ENCODE measurements around the gene MARK3. TPM values are rescaled to one million over a fixed set of nuclear protein-coding genes. Genes with fewer than 3 reads are reported as not detected.

MARK3 gene
- total RNA-seq, 1 donor = 96.6 TPM

DNA sequence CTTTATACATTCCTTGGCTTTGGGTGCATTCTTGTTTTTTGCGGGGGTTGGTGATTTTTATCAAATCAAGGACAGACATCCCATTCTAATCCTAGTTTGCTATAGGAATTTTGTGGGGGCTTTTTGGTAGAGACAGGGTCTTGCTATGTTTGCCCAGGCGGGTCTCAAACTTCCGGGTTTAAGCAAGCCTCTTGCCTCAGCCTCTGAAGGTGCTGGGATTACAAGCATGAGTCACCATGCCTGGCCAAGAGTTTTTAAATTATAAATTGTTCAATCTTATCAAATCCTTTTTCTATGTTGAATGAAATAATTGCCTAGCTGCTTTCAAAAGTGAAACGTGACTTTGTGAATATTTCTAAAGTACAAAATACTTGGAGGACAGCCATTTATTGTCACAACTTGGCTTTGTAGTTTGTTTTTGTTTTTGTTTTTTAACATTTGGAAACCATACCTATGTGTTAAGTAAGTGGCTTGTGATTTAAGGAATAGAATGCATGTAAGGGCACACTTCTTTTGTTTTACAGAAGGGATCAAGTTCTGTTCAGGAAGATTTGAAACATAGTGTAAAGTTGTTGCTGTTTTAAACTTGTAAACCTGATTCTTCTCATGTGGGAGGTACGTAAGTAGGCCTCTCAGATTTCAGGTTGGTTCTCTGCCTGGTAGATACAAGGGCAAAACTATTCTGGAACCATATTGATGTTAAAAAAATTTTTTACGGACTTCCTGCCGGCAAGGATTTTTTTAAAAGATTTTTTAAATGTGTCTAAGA, 13.4 kb downstream of the MARK3 start:
- H3K4me1 ChIP-seq (ENCODE audit: insufficient read depth, low read length) = peaks cover 73% of the 10 kb centered on the region

DNA sequence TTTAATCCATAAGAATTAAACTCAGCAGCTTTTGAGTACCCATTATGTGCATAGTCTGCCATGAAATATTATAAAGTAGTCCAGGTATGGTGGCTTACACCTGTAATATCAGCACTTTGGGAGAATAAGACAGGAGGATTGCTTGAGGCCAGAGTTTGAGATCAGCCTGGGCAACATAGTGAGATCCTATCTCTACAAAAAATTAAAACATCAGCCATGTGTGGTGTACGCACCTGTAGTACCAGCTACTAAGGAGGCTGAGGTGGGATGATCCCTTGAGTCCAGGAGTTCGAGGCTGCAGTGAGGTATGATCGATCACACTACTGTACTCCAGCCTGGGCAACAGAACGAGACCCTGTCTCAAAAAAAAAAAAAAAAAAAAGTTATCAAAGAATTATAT, 15.3 kb downstream of the MARK3 start:
- H3K4me1 ChIP-seq (ENCODE audit: insufficient read depth, low read length) = peaks cover 62% of the 10 kb centered on the region
- no peaks in the 10 kb centered on the region for H3K27me3 ChIP-seq (ENCODE audit: insufficient read depth, low read length)
- H3K9me3 ChIP-seq (ENCODE audit: low read depth, low read length) = no peaks in the 10 kb centered on the region
- H3K4me3 ChIP-seq (ENCODE audit: low read length) = no peak overlapping the region

More for the DNA sequence above, 13.4 kb downstream of the MARK3 start:
- H3K4me3 ChIP-seq (ENCODE audit: low read length) = no peak overlapping the region
- H3K9me3 ChIP-seq (ENCODE audit: low read depth, low read length) = no peaks in the 10 kb centered on the region
- no peaks in the 10 kb centered on the region for H3K27me3 ChIP-seq (ENCODE audit: insufficient read depth, low read length)

DNA sequence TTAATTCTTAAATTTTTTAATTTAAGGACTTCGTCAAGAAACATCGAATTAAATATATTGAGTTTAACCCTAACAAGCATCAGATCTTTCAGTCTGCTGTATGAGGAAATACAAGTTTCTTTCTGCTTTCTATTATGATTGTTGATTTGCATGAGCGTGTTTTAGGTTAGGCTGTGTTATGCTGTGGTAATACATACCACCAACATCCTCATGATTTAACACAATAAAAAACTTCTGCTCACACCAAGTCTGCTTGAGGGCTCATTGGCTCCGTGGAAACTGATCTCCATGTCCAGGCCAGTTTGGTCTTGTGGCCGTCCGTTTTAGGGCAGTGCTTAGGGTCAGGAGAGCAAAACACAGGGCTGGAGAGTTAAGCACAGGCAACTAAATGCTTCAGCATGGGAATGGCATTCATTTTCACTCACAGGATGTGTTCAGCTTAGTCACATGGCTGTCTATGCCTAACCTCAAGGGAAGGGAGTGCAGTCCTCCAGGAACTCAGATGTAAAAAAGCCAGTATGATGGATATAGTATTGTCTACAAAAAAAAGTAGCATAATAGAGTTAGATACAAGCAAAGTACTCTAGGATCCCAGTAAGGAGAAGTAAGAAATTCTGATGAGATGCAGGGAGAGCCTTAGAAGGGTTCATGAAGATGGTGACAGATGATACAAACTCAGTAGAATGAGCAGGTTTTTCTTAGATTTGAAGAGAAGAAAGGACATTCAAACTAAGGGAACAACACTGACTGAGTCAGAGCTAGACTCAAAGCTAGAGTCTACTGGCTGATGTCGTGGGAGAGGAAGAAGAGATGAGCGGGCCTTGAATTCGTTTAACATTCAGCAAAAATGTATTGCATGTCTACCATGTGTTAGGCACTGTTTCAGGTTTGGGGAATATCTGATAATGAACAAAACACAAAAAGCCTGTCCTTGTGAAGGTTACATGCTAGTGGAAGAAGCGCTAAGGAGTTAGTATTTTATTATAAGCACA, 16.3 kb downstream of the MARK3 start:
- H3K4me3 ChIP-seq (ENCODE audit: low read length) = no peak overlapping the region
- no peaks in the 10 kb centered on the region for H3K27me3 ChIP-seq (ENCODE audit: insufficient read depth, low read length)
- H3K9me3 ChIP-seq (ENCODE audit: low read depth, low read length) = no peaks in the 10 kb centered on the region
- H3K4me1 ChIP-seq (ENCODE audit: insufficient read depth, low read length) = peaks cover 54% of the 10 kb centered on the region

DNA sequence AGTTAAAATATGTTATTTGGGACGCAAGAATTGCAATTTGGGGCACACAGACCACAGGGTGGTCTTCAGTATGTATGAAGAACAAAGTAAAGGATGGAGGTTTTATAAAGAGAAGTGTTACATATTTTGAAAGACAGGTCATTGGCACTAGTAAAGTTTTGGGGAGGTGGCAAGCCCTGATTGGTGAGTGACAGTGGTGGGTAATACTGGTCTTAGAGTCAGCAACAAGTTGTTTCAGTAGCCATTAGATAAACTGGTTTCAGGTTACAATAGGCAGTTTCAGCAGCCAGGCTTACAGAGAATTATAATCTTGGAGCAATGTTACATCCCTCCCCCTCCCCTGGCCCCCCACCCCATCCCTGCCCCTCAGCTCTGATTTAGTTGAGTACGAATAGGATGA, 17.5 kb downstream of the MARK3 start:
- Histone ChIP-seq H3K27me3 (ENCODE audit: insufficient read depth, low read length) (no peaks in the 10 kb centered on the region), H3K9me3 (ENCODE audit: low read depth, low read length) (no peaks in the 10 kb centered on the region), H3K4me1 (ENCODE audit: insufficient read depth, low read length) (peaks cover 52% of the 10 kb centered on the region), H3K4me3 (ENCODE audit: low read length) (no peak overlapping the region)

DNA sequence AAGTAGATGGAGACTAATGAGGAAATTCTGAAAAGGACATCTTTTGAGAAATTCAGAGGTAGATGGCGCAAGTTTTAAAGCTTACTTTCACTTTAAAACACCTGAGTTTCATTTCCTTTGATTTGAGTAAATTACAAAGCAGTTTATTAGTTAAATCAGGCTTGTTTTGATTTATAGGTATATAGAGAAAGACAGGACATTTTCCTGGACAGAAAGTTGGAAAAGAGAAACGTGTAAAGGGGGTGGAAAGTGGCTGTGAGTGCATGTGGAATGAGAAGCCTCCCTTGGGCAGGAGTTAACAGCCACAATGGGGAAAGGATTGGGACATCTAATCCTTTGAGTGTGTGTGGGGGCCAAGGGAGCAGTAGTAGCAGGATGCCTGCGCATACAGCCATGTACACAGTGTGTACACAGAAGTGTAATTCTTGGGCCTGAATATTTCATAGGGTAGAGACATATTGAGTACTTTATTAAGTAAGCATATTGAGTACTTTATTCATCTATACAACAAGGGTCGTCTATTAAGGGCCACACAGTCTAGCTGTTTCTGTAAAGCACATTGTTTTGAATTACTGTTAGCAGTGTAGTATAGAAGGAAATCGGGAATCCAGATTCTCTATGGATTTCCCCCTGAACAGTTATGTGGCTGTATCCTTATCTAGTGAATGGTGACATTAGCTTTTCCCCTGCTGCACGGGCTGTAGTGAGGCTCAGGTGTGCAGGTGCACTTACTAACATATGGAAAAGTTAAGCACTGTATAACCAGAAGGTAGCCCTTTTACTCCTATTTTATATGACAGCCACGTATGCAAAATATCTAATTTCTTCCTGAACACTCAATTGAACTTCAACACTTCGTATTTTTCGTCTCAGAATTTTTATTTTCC, 19.1 kb downstream of the MARK3 start:
- peaks cover 43% of the 10 kb centered on the region for H3K4me1 ChIP-seq (ENCODE audit: insufficient read depth, low read length)

DNA sequence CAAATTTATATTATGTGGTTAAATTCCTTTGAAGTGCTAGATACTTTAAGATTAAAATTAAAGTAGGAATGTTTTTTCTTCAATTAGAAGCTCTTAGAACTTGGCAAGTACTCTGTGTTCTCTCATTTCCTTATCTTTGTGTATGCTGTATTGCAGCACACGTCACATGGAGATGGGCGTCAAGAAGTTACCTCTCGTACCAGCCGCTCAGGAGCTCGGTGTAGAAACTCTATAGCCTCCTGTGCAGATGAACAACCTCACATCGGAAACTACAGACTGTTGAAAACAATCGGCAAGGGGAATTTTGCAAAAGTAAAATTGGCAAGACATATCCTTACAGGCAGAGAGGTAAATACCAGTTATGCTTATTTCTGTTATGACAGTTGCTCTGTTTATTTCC, 19.7 kb downstream of the MARK3 start:
- Histone ChIP-seq H3K4me3 (ENCODE audit: low read length) (no peak overlapping the region), H3K27me3 (ENCODE audit: insufficient read depth, low read length) (no peaks in the 10 kb centered on the region), H3K9me3 (ENCODE audit: low read depth, low read length) (no peaks in the 10 kb centered on the region), H3K4me1 (ENCODE audit: insufficient read depth, low read length) (peaks cover 36% of the 10 kb centered on the region)

More for the DNA sequence above, 19.1 kb downstream of the MARK3 start:
- Histone ChIP-seq H3K4me3 (ENCODE audit: low read length) (no peak overlapping the region), H3K27me3 (ENCODE audit: insufficient read depth, low read length) (no peaks in the 10 kb centered on the region), H3K9me3 (ENCODE audit: low read depth, low read length) (no peaks in the 10 kb centered on the region)

DNA sequence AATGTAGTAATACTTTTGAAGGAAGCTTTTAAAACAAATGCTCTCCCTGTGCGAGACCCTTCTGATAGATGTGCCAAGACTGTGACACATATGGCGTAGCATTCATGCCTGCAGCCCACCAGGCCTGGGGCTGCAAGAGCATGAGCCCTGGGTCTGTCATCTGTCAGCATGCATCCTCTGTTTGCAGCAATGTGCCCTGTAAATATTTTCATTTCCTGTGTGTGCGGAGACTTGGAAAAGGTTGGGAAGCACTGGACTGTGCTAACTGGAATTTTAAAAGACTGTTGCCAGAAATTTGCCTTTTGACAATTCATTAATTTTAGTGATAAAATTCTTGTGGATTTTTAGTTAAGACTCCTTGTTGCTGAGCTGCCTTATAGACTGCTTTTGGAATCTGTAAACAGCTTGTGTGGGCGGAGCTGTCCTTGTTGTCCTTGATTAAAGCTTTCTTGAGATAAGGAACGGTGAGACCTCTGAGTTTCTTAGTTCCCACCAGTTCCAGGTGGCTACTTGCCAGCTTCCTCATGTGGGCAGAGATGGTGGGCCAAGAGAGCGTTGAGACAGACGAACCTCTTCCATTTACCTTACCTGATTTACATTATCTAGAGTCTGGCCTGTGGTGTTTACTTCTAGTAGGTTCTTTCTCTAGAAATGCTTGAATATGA, 23.4 kb downstream of the MARK3 start:
- peaks cover 9% of the 10 kb centered on the region for H3K4me1 ChIP-seq (ENCODE audit: insufficient read depth, low read length)
- no peaks in the 10 kb centered on the region for H3K27me3 ChIP-seq (ENCODE audit: insufficient read depth, low read length)
- H3K4me3 ChIP-seq (ENCODE audit: low read length) = no peak overlapping the region
- H3K9me3 ChIP-seq (ENCODE audit: low read depth, low read length) = no peaks in the 10 kb centered on the region

DNA sequence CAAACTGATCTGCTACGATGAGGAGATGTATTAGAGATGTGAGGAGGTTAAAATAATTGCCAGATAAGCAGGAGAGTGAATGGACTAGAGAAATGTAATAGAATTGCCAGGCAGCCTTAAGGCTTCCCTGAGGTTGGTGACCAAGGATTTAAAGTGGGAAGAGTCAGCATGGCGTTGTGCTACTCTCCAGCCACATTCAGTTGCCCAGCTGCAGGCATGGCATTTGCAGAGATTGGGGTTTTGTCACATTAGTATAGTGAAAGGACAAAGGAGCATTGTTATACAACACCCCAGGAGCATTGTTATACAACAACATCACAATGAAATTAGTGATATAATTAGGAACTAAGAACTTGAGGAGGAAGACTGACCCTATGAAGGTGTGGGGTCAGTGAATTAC, 31.7 kb downstream of the MARK3 start:
- Histone ChIP-seq H3K9me3 (ENCODE audit: low read depth, low read length) (no peaks in the 10 kb centered on the region), H3K4me3 (ENCODE audit: low read length) (no peak overlapping the region), H3K4me1 (ENCODE audit: insufficient read depth, low read length) (peaks cover 42% of the 10 kb centered on the region), H3K27me3 (ENCODE audit: insufficient read depth, low read length) (no peaks in the 10 kb centered on the region)

DNA sequence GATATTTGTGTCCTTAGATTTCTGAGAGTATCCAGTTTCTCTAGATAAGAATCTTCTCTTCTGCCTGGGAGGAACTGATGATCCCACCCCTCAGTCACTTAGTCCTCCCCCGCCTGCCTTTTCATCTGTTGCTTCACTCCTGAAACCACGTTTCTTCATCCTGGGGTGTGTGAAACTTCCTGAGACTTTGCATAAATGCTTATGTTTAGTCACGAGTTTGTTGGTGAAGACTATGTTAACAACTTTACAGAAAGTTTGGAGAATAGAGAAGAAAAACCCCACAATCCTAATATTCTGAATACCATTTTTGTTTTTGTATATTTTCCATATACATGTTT, 33.2 kb downstream of the MARK3 start:
- H3K27me3 ChIP-seq (ENCODE audit: insufficient read depth, low read length) = no peaks in the 10 kb centered on the region
- H3K9me3 ChIP-seq (ENCODE audit: low read depth, low read length) = no peaks in the 10 kb centered on the region
- H3K4me3 ChIP-seq (ENCODE audit: low read length) = no peak overlapping the region
- peaks cover 42% of the 10 kb centered on the region for H3K4me1 ChIP-seq (ENCODE audit: insufficient read depth, low read length)

- H3K9me3 ChIP-seq (ENCODE audit: low read depth, low read length) = no peaks in the 10 kb centered on the region
- no peaks in the 10 kb centered on the region for H3K27me3 ChIP-seq (ENCODE audit: insufficient read depth, low read length)
- H3K4me1 ChIP-seq (ENCODE audit: insufficient read depth, low read length) = peaks cover 36% of the 10 kb centered on the region
- no peak overlapping the region for H3K4me3 ChIP-seq (ENCODE audit: low read length)
These were observed 36.3 kb downstream of the MARK3 start for GRCh38 chr14:103421556-103421955.

DNA sequence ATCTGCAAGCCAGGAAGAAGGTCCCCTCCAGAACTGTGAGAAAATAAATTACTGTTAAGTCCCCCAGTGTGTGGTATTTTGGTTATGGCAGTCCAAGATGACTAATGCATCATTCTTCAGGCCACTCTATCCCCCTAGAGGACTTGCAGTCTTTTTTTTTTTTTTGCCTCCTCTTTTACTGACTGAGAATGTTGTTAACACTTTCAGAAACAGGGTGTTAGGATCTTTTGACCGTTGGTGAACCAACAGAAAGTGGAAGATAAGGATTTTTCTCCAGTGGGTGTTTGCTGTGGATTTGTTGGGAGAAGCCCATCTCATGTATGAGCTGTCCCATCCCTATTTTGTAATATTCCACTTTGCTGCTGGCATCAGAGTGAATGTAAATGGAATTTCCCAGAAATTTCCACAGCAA, 37.8 kb downstream of the MARK3 start:
- Histone ChIP-seq H3K9me3 (ENCODE audit: low read depth, low read length) (no peaks in the 10 kb centered on the region), H3K4me3 (ENCODE audit: low read length) (no peak overlapping the region), H3K27me3 (ENCODE audit: insufficient read depth, low read length) (no peaks in the 10 kb centered on the region), H3K4me1 (ENCODE audit: insufficient read depth, low read length) (peaks cover 31% of the 10 kb centered on the region)

DNA sequence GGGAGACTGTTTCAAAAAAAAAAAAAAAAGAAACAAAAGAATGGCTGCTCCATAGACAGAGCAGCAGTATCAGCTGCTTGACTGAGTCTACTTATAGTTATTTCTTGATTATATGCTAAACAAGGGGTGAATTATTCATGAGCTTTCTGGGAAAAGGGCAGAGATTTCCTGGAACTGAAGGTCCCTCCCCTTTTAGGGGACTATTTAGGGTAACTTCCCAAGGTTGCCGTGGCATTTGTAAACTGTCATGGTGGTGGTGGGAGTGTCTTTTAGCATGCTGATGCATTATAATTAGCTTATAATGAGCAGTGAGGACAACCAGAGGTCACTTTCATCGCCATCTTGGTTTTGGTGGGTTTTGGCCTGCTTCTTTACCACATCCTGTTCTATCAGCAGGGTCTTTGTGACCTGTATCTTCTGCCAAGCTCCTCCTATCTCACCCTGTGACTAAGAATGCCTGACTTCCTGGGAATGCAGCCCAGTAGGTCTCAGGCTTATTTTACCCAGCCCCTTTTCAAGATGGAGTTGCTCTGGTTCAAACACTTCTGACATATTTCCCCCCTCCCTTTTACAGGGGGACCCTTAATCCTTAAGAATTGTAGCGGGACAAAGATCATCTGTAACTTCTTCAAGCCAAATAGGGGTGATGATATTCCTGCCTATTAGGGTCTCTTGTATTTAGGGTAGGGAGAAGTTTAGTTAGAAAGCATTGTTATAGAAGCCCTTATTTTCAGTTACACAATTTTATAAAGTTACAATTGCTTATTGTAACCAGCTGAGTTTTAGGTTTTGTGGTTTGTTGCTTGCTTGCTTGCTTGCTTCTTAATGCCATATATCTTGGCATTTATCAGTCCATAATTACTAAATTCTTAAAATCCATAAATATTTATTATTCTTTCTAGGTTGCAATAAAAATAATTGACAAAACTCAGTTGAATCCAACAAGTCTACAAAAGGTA, 42.5 kb downstream of the MARK3 start:
- Histone ChIP-seq H3K9me3 (ENCODE audit: low read depth, low read length) (no peaks in the 10 kb centered on the region), H3K4me3 (ENCODE audit: low read length) (no peak overlapping the region), H3K27me3 (ENCODE audit: insufficient read depth, low read length) (no peaks in the 10 kb centered on the region), H3K4me1 (ENCODE audit: insufficient read depth, low read length) (peaks cover 18% of the 10 kb centered on the region)

- Histone ChIP-seq H3K9me3 (ENCODE audit: low read depth, low read length) (no peaks in the 10 kb centered on the region), H3K4me3 (ENCODE audit: low read length) (no peak overlapping the region), H3K4me1 (ENCODE audit: insufficient read depth, low read length) (peaks cover 18% of the 10 kb centered on the region), H3K27me3 (ENCODE audit: insufficient read depth, low read length) (no peaks in the 10 kb centered on the region)
These were observed 43.7 kb downstream of the MARK3 start for GRCh38 chr14:103428723-103429556.

All from mononuclear cell (primary cell).